GM12892 (cell line): ENCODE measurements around the gene MCC.
"Not testable (repeated sequence)": the region's sequence is repeated elsewhere in the genome, so short reads cannot be mapped to it uniquely, and the experiment has no call there.

Experiments
- DNase-seq: peaks from one replicate; pipeline ENCODE4 v3.0.0; 2011; ENCODE audit not compliant: insufficient read length
- FAIRE-seq: peaks from 2 replicates; lab custom pipeline; 2011; peaks lifted over from hg19 to GRCh38; lab: Jason Lieb, UNC
- POLR2A ChIP-seq: IDR thresholded peaks from 2 replicates; pipeline ENCODE4 v1.6.1; 2011; ENCODE audit warnings: low read depth, low read length, control low read depth
- POLR2AphosphoS5 ChIP-seq: IDR thresholded peaks from 2 replicates; pipeline ENCODE4 v1.6.1; 2011; ENCODE audit warnings: low read depth, low read length, control low read depth
- TAF1 ChIP-seq: IDR thresholded peaks from 2 replicates; pipeline ENCODE4 v1.6.1; 2011; ENCODE audit warnings: low read depth, mild to moderate bottlenecking, control low read depth, low read length, borderline replicate concordance

Gene MCC

GRCh38 chr5:113489299-113489698, 1.0 kb upstream of the MCC start:
- DNase-seq, result no peak
- FAIRE-seq, result no peak
- TF ChIP-seq TAF1 (no peak), POLR2A (no peak), POLR2AphosphoS5 (no peak)

- FAIRE-seq, result no peak
- no peak for TF ChIP-seq POLR2AphosphoS5
- TF ChIP-seq POLR2A, result no peak
- no peak for TF ChIP-seq TAF1
- DNase-seq, result no peak
Measured at GRCh38 chr5:113488645-113489184, 462 bp upstream of the MCC start.

- FAIRE-seq (no peak), DNase-seq (no peak)
- TF ChIP-seq TAF1 (no peak), POLR2AphosphoS5 (no peak), POLR2A (no peak)
Measured at GRCh38 chr5:113487416-113487780, 855 bp downstream of the MCC start.

GRCh38 chr5:113480243-113480642, 8.0 kb downstream of the MCC start:
- FAIRE-seq (no peak), DNase-seq (no peak)
- TF ChIP-seq TAF1 (no peak), POLR2AphosphoS5 (no peak), POLR2A (no peak)

GRCh38 chr5:113478691-113479090, 9.6 kb downstream of the MCC start:
- DNase-seq (no peak), FAIRE-seq (no peak)
- TF ChIP-seq POLR2AphosphoS5 (no peak), POLR2A (no peak), TAF1 (no peak)

GRCh38 chr5:113474100-113474728, 14.0 kb downstream of the MCC start:
- no peak for DNase-seq
- no peak for FAIRE-seq
- TF ChIP-seq TAF1 (no peak), POLR2AphosphoS5 (no peak), POLR2A (no peak)

GRCh38 chr5:113463032-113463431, 25.2 kb downstream of the MCC start:
- FAIRE-seq (no peak), DNase-seq (no peak)
- TF ChIP-seq POLR2A, result no peak
- TF ChIP-seq TAF1, result no peak
- no peak for TF ChIP-seq POLR2AphosphoS5

GRCh38 chr5:113457106-113457505, 31.1 kb downstream of the MCC start:
- DNase-seq, FAIRE-seq: not testable (repeated sequence)

- TF ChIP-seq POLR2AphosphoS5, result no peak
- TF ChIP-seq POLR2A, result no peak
- no peak for DNase-seq
- no peak for FAIRE-seq
Measured at GRCh38 chr5:113452941-113453340, 35.3 kb downstream of the MCC start.

- DNase-seq (no peak), FAIRE-seq (no peak)
- TF ChIP-seq TAF1, result no peak
- TF ChIP-seq POLR2AphosphoS5, result no peak
- TF ChIP-seq POLR2A, result no peak
Measured at GRCh38 chr5:113451797-113452196, 36.5 kb downstream of the MCC start.

GRCh38 chr5:113450929-113451328, 37.3 kb downstream of the MCC start:
- no peak for FAIRE-seq
- TF ChIP-seq POLR2A, result no peak
- DNase-seq, result no peak

- no peak for TF ChIP-seq POLR2A
- DNase-seq (no peak), FAIRE-seq (no peak)
Measured at GRCh38 chr5:113450462-113450861, 37.8 kb downstream of the MCC start.

GRCh38 chr5:113448252-113448651, 40.0 kb downstream of the MCC start:
- no peak for TF ChIP-seq POLR2AphosphoS5
- TF ChIP-seq POLR2A, result no peak
- TF ChIP-seq TAF1, result no peak
- FAIRE-seq, result no peak
- DNase-seq, result no peak
